ELR (cell line): ENCODE data around the gene MANEA.
A peak's percentile ranks its signal among the peaks of the same experiment; 100 is the strongest.

Experiments used
- DNase-seq: peaks from one replicate; pipeline ENCODE4 v3.0.0-alpha.2; 2015; ENCODE audit warnings: low read depth

The MANEA gene

DNA sequence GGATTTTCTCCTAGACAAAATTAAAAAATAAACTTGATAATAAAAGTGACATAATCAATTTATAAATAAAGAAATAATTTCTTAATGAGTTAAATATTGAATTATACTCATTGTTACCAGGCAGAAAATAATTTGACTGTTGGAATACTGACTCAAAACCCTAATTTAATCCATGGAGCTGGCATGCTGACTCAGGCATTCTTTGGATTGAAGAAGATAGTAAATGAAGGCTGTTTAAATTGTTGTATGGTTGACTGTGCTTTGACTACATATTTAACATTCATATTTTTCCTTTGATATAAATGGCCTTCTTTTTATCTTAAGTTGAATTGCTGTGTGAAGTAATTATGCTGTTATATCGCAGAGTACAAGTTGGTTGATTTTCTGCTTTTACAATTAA is 11.7 kb downstream of the MANEA start:
- DNase-seq: no peak

DNA sequence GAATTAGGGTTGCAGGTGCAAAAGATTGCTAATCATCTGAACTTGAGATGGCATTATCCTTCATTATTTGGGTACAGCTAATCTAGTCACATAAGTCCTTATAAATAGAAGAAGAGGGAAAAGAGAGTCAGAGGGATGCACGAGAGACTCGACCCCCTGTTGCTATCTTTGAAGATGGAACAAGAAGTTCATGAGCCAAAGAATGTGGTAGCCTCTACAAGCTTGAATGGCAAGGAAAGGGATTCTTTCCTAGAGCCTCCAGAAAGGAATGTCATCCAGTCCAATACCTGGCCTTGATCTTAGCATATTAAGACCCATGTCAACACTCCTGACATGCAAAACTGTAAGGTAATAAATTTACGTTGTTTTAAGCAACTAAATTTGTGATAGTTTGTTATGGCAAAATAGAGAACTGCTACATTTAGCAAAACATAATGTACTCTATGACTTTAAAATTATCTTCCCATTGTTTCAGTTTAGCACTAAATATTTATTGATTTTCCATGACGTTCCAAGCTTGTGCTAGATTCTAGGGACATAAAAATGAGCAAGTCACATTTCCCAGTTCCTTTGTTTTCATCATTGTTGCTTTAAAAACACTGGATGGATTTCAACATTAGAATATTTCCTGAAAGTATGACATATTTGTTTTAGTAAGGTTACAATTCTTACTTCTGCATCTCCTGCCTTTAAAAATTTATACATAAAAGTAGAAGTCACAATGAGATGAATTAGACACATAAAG is 12.7 kb downstream of the MANEA start:
- no peak for DNase-seq

- no peak for DNase-seq
These were observed 15.7 kb downstream of the MANEA start for GRCh38 chr6:95593025-95593424.

DNA sequence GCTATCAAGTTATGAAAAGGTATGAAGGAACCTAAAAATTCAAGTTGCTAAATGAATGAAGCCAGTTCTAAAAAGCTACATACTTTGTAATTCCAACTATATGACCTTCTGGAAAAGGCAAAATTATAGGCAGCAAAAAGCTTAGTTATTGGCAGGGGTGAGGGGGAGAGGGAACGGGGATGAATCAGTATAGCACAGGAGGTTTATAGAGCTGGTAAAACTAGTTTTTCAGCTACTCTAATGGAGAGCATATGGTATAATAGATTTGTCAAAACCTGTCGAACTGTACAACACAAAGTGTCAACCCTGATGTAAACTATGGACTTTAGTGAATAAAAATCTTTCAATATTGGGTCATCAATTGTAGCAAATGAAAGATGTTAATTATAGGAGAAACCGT is 18.7 kb downstream of the MANEA start:
- DNase-seq: no peak

GRCh38 chr6:95599706-95600105 is 22.4 kb downstream of the MANEA start:
- DNase-seq: no peak

GRCh38 chr6:95601133-95601532 is 23.8 kb downstream of the MANEA start:
- DNase-seq: peak; percentile 80

GRCh38 chr6:95614094-95614493 is 36.8 kb downstream of the MANEA start:
- DNase-seq: peak; percentile 29

DNA sequence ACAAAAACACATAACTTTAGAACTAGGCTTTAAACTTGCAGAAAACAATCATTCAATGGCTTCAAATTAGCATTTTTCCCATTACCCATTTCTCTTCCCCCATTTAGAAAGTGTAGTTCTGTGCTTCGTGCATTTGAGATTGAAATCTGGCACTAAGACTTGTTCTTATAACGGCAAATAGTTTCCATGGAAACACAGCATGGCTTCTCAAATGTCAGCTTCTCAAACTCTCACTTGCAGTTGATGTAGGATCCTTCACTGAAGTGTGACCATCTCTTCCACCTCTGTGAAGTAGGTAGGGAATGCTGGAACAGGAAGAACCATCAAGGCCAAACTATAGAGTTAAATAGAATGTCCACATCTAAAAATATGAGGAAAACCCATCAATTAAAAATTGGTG is 52.2 kb downstream of the MANEA start:
- no peak for DNase-seq

DNA sequence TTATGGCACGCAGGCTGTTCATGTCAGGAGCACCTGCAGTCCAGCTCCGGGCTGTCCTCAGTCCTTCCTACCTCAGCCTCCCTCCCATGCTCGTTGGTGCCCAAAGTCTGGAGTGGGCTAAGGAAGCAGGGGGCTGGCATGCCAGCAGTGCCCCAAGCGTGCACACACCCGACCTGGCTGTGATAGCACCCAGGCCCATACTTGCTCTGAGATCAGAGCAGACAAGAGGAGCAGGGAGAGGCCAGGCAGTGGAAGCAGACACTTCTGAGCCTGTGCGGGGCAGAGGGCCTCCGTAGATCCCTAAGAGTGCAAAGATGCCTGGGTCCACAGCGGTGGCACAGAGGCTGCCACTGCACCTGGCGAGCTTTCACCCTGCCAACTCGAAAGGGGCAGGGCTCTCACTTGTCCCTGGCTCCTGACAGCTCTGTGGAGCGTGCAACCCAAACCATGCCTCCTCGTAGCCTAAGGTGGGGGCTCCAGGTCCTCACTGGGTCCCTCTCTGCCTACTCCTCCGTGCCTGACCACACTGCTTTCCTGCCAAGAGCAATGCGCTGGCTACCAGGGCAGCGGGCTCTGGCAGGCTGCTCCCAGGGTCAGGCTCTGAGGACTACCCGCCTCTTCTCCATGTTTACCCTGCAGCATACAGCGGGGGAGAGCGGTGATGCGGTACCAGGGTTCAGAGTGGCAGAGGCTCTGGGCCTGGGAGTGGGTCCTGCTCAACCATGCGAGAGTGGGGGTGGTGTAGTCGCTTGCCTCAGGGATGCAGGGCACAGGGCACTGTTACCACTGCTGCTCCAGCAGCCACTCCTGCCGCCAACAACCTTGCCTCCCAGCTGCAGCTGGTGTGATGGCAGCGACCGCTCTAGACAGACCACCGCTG is 59.5 kb downstream of the MANEA start:
- no peak for DNase-seq

DNA sequence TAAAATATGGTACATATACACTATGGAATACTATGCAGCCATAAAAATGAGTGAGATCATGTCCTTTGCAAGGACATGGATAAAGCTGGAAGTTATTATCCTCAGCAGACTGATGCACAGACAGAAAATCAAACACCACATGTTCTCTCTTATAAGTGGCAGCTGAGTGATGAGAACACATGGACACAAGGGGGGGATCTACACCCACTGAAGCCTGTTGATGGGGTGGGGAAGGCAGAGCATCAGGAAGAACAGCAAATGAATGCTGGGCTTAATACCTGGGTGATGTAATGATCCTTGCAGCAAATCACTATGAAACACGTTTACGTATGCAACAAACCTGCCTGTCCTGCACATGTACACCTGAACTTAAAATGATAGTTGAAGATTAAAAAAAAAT is 71.3 kb downstream of the MANEA start:
- DNase-seq: no peak

DNA sequence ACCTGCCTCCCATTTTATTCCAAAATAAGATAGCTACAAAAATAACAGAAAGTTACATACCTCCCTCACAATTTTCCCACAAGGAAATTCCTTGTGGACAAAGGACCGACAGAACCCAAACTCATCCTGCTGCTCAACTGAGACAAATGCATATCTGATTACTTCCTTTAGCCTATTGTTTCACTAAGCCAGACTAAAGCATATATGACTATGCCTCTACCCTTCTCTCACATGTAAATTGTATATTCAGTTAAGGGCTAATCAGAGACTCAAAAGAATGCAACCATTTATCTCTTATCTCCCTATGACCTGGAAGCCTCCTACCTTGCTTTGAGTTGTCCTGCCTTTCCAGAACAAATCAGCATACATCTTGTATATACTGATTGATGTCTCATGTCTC is 72.1 kb downstream of the MANEA start:
- DNase-seq: no peak

DNA sequence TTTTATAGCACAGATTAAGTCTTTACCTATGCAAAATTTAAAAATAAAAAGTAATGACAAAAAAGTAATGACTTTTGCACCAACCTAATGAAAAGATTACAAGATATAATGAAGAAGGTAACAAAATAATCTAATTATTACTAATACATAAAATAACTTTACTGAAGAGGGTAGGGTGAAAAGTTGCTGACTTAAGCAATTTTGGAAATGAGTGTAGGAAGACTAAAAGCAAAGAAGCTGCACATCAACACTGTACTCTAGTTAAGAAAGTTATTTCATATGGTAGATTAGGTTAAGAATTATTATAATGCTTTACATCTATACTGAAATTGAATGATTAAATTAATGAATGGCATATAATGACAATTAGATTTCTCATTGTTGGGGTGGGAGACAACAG is 76.8 kb downstream of the MANEA start:
- no peak for DNase-seq

DNA sequence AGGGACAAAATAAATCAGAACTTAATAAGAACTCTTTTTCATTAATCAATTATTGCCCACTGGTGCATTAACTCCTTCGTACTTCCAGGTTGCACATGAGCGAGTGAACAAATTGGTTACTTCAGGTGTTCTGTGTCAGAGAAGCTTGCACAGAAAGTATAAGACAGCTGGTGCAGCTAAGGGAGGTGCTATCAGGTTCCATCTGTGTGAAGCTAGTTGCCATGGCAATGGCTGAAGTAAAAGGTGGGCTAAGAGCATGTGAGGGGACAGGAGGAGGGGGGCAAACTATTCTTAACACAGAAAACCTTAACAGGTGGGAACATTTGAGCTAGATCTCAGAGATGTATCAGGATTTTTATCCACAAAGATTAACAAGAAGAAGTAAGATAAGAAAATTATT is 81.6 kb downstream of the MANEA start:
- DNase-seq: no peak
